Vagina (tissue), 2 donors: ENCODE data around the gene SUCLA2.

ENCODE experiments used
- POLR2A ChIP-seq, 2 donors: fragments of 450-650 bp; IDR thresholded peaks; one replicate each; pipeline ENCODE4 v1.6.1; 2017; ENCODE audit warnings: antibody characterized with exemption in 2 of 2, mild to moderate bottlenecking in 2 of 2, moderate library complexity in 2 of 2
- POLR2AphosphoS5 ChIP-seq, 2 donors: sonication (generic); formaldehyde crosslinking; IDR thresholded peaks; one replicate each; pipeline ENCODE4 v1.9.0; 2017; ENCODE audit warnings: antibody characterized with exemption in 2 of 2, mild to moderate bottlenecking in 2 of 2, low read depth in 1 of 2; ENCODE audit not compliant: insufficient read depth in 1 of 2
- TF ChIP-seq, protein P1 (sequence below), 3 experiments: fragments of 450-650 bp in 2 of 3; fragments of 200-600 bp in 1 of 3; sonication (generic) in 1 of 3; IDR thresholded peaks; one replicate each; pipeline ENCODE4 v1.5.1; 2017 to 2019; ENCODE audit warnings: antibody characterized with exemption in 3 of 3, mild to moderate bottlenecking in 2 of 3, moderate library complexity in 2 of 3

DNA sequence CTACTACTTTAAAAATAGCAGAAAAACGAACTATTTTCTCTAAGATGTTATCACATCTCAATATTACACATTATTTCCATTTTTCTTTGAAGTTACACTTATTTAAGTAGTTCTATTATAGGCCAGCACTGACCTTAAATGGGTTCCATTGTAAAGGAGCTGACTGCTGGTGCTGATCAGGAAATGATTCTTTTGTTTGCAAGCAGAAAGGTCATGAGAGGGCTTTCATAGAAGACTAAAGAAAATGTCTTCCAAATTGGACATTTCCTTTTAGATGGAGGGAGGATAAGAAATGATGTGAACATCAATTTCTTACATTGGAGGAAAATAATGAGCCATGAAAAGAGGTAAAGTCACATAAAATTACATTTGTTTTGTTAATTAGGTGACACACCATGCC is 96.2 kb downstream of the SUCLA2 start:
- no peak for TF ChIP-seq POLR2AphosphoS5 (IDR thresholded peaks at IDR 0.05; ENCODE audit: insufficient read depth in 1 of 2, low read depth in 1 of 2)
- TF ChIP-seq, protein P1, sequence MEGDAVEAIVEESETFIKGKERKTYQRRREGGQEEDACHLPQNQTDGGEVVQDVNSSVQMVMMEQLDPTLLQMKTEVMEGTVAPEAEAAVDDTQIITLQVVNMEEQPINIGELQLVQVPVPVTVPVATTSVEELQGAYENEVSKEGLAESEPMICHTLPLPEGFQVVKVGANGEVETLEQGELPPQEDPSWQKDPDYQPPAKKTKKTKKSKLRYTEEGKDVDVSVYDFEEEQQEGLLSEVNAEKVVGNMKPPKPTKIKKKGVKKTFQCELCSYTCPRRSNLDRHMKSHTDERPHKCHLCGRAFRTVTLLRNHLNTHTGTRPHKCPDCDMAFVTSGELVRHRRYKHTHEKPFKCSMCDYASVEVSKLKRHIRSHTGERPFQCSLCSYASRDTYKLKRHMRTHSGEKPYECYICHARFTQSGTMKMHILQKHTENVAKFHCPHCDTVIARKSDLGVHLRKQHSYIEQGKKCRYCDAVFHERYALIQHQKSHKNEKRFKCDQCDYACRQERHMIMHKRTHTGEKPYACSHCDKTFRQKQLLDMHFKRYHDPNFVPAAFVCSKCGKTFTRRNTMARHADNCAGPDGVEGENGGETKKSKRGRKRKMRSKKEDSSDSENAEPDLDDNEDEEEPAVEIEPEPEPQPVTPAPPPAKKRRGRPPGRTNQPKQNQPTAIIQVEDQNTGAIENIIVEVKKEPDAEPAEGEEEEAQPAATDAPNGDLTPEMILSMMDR (IDR thresholded peaks at IDR 0.05), result no peak
- no peak for TF ChIP-seq POLR2A (IDR thresholded peaks at IDR 0.05)
